DND-41 (cell line): Measurements from ENCODE around the gene AFF2.

ENCODE experiments used
- ATAC-seq: fragments of 200-7000 bp; cut with Tn5 transposase; 3 replicates; pipeline ENCODE4 v1.9.1; 2021; ENCODE audit warnings: low read depth; ENCODE audit not compliant: insufficient read depth
- DNase-seq: peaks from one replicate; pipeline ENCODE4 v3.0.0-alpha.2; 2020
- H2AFZ ChIP-seq: 2 replicates; pipeline ENCODE4 v1.6.0; 2012; ENCODE audit warnings: low read depth, low read length
- H3K27ac ChIP-seq: 2 replicates; pipeline ENCODE4 v1.5.1; 2012; ENCODE audit warnings: low read length, inconsistent platforms
- H3K27me3 ChIP-seq: fragments of 200-600 bp; sonication (generic); 2 replicates; pipeline ENCODE4 v1.6.0; 2012; ENCODE audit warnings: low read length, mild to moderate bottlenecking, inconsistent platforms; ENCODE audit not compliant: insufficient read depth, poor library complexity
- H3K36me3 ChIP-seq: 2 replicates; pipeline ENCODE4 v1.5.1; 2012; ENCODE audit warnings: low read length, inconsistent platforms; ENCODE audit not compliant: insufficient read depth
- H3K4me1 ChIP-seq: 2 replicates; pipeline ENCODE4 v1.5.1; 2012; ENCODE audit warnings: mild to moderate bottlenecking, low read length; ENCODE audit not compliant: insufficient read depth
- H3K4me2 ChIP-seq: 2 replicates; pipeline ENCODE4 v1.6.0; 2012; ENCODE audit warnings: mild to moderate bottlenecking, moderate library complexity, low read length, inconsistent platforms; ENCODE audit not compliant: insufficient read depth
- H3K4me3 ChIP-seq, 2 experiments: fragments of 200-600 bp in 1 of 2; shearing (Covaris generic) in 1 of 2; 2 replicates each; pipeline ENCODE4 v1.5.1; 2012 to 2016; ENCODE audit warnings: inconsistent platforms in 2 of 2, low read length in 2 of 2, mild to moderate bottlenecking in 2 of 2, low read depth in 1 of 2, moderate library complexity in 1 of 2
- H3K79me2 ChIP-seq: 2 replicates; pipeline ENCODE4 v1.6.0; 2012; ENCODE audit warnings: low read length, inconsistent platforms; ENCODE audit not compliant: insufficient read depth
- H3K9ac ChIP-seq: 2 replicates; pipeline ENCODE4 v1.6.0; 2012; ENCODE audit warnings: low read depth, mild to moderate bottlenecking, inconsistent platforms, low read length, moderate library complexity
- H3K9me3 ChIP-seq: 2 replicates; pipeline ENCODE4 v1.5.1; 2012; ENCODE audit warnings: low read length, moderate library complexity, mild to moderate bottlenecking, inconsistent platforms; ENCODE audit not compliant: insufficient read depth, severe bottlenecking
- H4K20me1 ChIP-seq: 2 replicates; pipeline ENCODE4 v1.6.0; 2012; ENCODE audit warnings: low read length; ENCODE audit not compliant: insufficient read depth
- EZH2 ChIP-seq: IDR thresholded peaks from 3 replicates; pipeline ENCODE4 v1.6.1; 2012; ENCODE audit warnings: borderline replicate concordance, low read depth, mild to moderate bottlenecking, moderate library complexity, low read length, inconsistent platforms; ENCODE audit not compliant: severe bottlenecking
- TF ChIP-seq, protein P1 (sequence below): IDR thresholded peaks from 2 replicates; pipeline ENCODE4 v1.5.1; 2012; ENCODE audit warnings: borderline replicate concordance, low read length, moderate library complexity, mild to moderate bottlenecking; ENCODE audit not compliant: poor library complexity, severe bottlenecking; ENCODE audit errors: extremely low read depth

AFF2 gene

DNA sequence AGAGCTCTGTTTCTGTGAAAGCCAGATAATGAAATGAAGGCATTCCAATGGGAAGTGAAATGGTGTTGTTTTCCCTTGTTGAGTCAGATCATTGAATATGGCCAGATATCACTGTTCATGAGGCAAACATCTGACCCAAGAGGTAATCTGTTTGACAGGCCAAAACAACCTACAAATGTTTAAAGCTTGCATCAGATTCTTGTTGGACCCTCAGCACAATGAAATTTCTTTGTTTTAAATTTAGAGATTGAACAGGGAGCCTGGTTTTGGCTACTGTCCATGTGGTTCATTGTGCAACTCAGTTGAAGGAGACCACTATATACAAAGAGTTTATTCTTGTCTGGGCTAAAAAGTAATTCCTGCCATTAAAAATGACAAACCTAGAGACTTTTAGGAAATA lies 159.1 kb downstream of the AFF2 start:
- Histone ChIP-seq H3K9ac (no peak overlapping the region), H3K27ac (no peak overlapping the region), H3K36me3 (peaks cover 4% of the 10 kb centered on the region; the same call in 1 of the 2 replicates), H3K4me3 (no peak overlapping the region), H4K20me1 (no peaks in the 10 kb centered on the region), H2AFZ (no peak overlapping the region), H3K4me1 (peaks cover 4% of the 10 kb centered on the region; the same call in 1 of the 2 replicates), H3K79me2 (0 out of 2 replicates have a peak, but pooled peaks cover 3% of the 10 kb centered on the region), H3K4me2 (no peak overlapping the region), H3K27me3 (no peaks in the 10 kb centered on the region), H3K9me3 (no peaks in the 10 kb centered on the region)
- DNase-seq, result no peak
- TF ChIP-seq, protein P1, sequence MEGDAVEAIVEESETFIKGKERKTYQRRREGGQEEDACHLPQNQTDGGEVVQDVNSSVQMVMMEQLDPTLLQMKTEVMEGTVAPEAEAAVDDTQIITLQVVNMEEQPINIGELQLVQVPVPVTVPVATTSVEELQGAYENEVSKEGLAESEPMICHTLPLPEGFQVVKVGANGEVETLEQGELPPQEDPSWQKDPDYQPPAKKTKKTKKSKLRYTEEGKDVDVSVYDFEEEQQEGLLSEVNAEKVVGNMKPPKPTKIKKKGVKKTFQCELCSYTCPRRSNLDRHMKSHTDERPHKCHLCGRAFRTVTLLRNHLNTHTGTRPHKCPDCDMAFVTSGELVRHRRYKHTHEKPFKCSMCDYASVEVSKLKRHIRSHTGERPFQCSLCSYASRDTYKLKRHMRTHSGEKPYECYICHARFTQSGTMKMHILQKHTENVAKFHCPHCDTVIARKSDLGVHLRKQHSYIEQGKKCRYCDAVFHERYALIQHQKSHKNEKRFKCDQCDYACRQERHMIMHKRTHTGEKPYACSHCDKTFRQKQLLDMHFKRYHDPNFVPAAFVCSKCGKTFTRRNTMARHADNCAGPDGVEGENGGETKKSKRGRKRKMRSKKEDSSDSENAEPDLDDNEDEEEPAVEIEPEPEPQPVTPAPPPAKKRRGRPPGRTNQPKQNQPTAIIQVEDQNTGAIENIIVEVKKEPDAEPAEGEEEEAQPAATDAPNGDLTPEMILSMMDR, result no peak
- TF ChIP-seq EZH2, result no peak
- ATAC-seq, result no peak

DNA sequence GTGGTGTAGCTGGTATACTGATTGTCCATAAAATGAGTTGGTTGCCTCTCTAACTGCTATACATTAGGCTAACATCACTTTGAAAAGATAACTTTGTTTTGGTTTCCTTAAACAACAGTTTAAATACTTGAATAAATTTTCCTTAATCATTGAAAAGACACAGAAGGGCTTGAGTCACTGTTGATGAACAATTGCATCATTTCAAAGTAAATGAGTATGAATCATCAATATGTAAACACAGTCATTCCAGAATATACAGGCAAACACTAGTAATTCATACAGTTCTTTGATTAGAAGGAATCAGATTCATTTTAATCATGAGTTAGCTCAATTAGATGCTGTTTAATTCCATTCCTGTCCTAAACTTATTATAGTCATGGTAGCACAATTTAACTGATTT lies 160.6 kb downstream of the AFF2 start:
- Histone ChIP-seq H3K36me3 (peaks cover 10% of the 10 kb centered on the region; the same call in 1 of the 2 replicates), H3K27me3 (no peaks in the 10 kb centered on the region), H2AFZ (no peak overlapping the region), H3K9ac (no peak overlapping the region), H3K4me1 (peaks cover 4% of the 10 kb centered on the region; the same call in 1 of the 2 replicates), H3K4me3 (no peak overlapping the region), H4K20me1 (no peaks in the 10 kb centered on the region), H3K9me3 (no peaks in the 10 kb centered on the region), H3K79me2 (no peaks in the 10 kb centered on the region), H3K27ac (no peak overlapping the region), H3K4me2 (no peak overlapping the region)
- DNase-seq, result no peak
- TF ChIP-seq, protein P1, result no peak
- TF ChIP-seq EZH2, result no peak
- no peak for ATAC-seq

DNA sequence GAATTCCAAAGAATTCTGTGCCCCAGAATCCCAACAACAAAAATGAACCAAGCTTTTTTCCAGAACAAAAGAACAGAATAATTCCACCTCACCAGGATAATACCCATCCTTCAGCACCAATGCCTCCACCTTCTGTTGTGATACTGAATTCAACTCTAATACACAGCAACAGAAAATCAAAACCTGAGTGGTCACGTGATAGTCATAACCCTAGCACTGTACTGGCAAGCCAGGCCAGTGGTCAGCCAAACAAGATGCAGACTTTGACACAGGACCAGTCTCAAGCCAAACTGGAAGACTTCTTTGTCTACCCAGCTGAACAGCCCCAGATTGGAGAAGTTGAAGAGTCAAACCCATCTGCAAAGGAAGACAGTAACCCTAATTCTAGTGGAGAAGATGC lies 161.6 kb downstream of the AFF2 start:
- no peaks in the 10 kb centered on the region for H4K20me1 ChIP-seq
- no peaks in the 10 kb centered on the region for H3K79me2 ChIP-seq

More for the DNA sequence above, 161.6 kb downstream of the AFF2 start:
- peaks cover 2% of the 10 kb centered on the region for H3K9me3 ChIP-seq
- H3K4me3 ChIP-seq, result no peak overlapping the region
- peaks cover 4% of the 10 kb centered on the region; the same call in 1 of the 2 replicates for H3K4me1 ChIP-seq
- H2AFZ ChIP-seq, result no peak overlapping the region
- TF ChIP-seq, protein P1, result no peak
- no peak for TF ChIP-seq EZH2
- no peak for ATAC-seq
- H3K36me3 ChIP-seq, result peaks cover 10% of the 10 kb centered on the region; the same call in 1 of the 2 replicates
- DNase-seq, result no peak
- H3K27ac ChIP-seq, result no peak overlapping the region
- no peak overlapping the region for H3K4me2 ChIP-seq
- H3K27me3 ChIP-seq, result no peaks in the 10 kb centered on the region
- no peak overlapping the region for H3K9ac ChIP-seq
